ENCODE results near the gene DDTL.

The DDTL gene

DNA sequence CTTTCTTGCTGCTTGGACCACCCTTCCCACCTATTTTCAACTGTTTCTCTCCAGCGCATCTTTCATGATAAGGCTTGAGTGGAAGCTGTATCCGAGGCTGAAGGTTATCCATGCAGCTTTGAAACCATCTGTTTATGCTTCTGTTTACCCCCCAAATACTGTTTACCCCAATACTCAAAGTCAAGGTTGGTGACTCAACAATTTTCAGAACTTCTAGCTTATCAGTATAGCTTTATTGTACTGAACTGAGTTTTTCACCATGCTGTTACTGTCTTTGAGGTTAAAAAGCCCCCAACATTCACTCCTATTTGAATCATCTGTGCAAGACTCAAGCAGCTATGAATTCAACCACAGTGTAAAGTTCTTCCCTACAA lies 43.3 kb downstream of the DDTL start:
- Histone ChIP-seq H3F3A (ENCODE audit: control insufficient read depth, insufficient read depth) (no peaks in the 10 kb centered on the region; the same call in 1 of the 2 replicates), H3K27me3 (ENCODE audit: control insufficient read depth, low read length) (no peaks in the 10 kb centered on the region), H4K20me1 (ENCODE audit: control insufficient read depth, insufficient read depth, low read depth, low read length) (no peaks in the 10 kb centered on the region), H3K27ac (ENCODE audit: low read depth, low read length) (no peak overlapping the region), H3K4me1 (ENCODE audit: control insufficient read depth, low read length) (peaks cover 5% of the 10 kb centered on the region), H3K79me2 (ENCODE audit: control insufficient read depth, low read length) (peaks cover 37% of the 10 kb centered on the region), H3K9me2 (replicated peaks; ENCODE audit: control insufficient read depth, low read length) (no peaks in the 10 kb centered on the region), H3K4me2 (ENCODE audit: low read length) (no peak overlapping the region), H3K4me3 (ENCODE audit: low read length) (no peak overlapping the region), H3K9me3 (ENCODE audit: control insufficient read depth, insufficient read depth, low read length) (peaks cover 6% of the 10 kb centered on the region; the same call in 1 of the 2 replicates), H3K36me3 (ENCODE audit: control insufficient read depth, low read length) (no peaks in the 10 kb centered on the region; the same call in 1 of the 2 replicates)
- TF ChIP-seq, protein P1, sequence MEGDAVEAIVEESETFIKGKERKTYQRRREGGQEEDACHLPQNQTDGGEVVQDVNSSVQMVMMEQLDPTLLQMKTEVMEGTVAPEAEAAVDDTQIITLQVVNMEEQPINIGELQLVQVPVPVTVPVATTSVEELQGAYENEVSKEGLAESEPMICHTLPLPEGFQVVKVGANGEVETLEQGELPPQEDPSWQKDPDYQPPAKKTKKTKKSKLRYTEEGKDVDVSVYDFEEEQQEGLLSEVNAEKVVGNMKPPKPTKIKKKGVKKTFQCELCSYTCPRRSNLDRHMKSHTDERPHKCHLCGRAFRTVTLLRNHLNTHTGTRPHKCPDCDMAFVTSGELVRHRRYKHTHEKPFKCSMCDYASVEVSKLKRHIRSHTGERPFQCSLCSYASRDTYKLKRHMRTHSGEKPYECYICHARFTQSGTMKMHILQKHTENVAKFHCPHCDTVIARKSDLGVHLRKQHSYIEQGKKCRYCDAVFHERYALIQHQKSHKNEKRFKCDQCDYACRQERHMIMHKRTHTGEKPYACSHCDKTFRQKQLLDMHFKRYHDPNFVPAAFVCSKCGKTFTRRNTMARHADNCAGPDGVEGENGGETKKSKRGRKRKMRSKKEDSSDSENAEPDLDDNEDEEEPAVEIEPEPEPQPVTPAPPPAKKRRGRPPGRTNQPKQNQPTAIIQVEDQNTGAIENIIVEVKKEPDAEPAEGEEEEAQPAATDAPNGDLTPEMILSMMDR (IDR thresholded peaks at IDR 0.05; ENCODE audit: low read depth, low read length, poor library complexity, severe bottlenecking), result no peak
- TF ChIP-seq EZH2phosphoT487 (IDR thresholded peaks at IDR 0.05; ENCODE audit: borderline replicate concordance, low read length), result no peak

DNA sequence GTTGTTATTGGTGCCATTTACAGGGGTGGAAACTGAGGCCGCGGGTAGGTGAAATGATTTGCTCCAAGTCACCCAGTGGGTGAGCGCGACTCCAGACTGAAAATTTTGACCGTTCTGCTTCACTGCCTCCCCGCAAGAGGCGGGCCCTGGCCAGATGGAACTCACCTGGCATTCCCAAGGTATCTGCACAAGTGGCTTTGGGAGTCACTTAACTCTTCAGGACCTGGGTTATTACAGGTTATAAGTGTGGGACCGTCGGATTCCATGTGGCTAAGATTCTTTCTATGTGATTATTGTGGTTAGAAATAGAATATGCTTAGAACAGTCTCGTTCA lies 45.0 kb downstream of the DDTL start:
- H3K27ac ChIP-seq (ENCODE audit: low read depth, low read length), result no peak overlapping the region

DNA sequence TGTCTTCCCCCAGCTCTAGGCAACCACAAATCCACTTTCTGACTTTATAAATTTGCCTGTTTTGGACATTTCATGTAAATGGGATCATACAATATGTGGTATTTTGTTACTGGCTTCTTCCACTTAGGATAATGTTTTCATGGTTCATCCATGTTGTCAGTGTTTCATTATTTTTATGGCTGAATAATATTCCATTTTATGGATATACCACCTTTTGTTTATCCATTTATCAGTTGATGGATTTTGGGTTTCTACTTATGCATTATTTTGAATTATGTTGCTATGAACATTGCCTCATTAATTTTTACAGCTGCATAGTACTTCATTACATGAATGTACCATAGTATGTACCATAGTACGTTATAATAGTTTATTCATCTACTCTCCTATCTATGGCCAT lies 49.5 kb downstream of the DDTL start:
- no peak overlapping the region for H3K4me3 ChIP-seq (ENCODE audit: low read length)
- H3K4me1 ChIP-seq (ENCODE audit: control insufficient read depth, low read length), result peaks cover 5% of the 10 kb centered on the region
- no peaks in the 10 kb centered on the region for H3K27me3 ChIP-seq (ENCODE audit: control insufficient read depth, low read length)
- no peaks in the 10 kb centered on the region for H3K9me3 ChIP-seq (ENCODE audit: control insufficient read depth, insufficient read depth, low read length)
- no peaks in the 10 kb centered on the region for H3K9me2 ChIP-seq (replicated peaks; ENCODE audit: control insufficient read depth, low read length)
- no peak overlapping the region for H3K27ac ChIP-seq (ENCODE audit: low read depth, low read length)
- no peak overlapping the region for H3K4me2 ChIP-seq (ENCODE audit: low read length)
- peaks cover 89% of the 10 kb centered on the region for H3K79me2 ChIP-seq (ENCODE audit: control insufficient read depth, low read length)
- TF ChIP-seq EZH2phosphoT487 (IDR thresholded peaks at IDR 0.05; ENCODE audit: borderline replicate concordance, low read length), result no peak
- TF ChIP-seq, protein P1 (IDR thresholded peaks at IDR 0.05; ENCODE audit: low read depth, low read length, poor library complexity, severe bottlenecking), result no peak
- H3K36me3 ChIP-seq (ENCODE audit: control insufficient read depth, low read length), result peaks cover 9% of the 10 kb centered on the region
- peaks cover 5% of the 10 kb centered on the region; the same call in 1 of the 2 replicates for H3F3A ChIP-seq (ENCODE audit: control insufficient read depth, insufficient read depth)
- H4K20me1 ChIP-seq (ENCODE audit: control insufficient read depth, insufficient read depth, low read depth, low read length), result peaks cover 2% of the 10 kb centered on the region; the same call in 1 of the 2 replicates

More for the DNA sequence above, 45.0 kb downstream of the DDTL start:
- Histone ChIP-seq H3K4me3 (ENCODE audit: low read length) (peak overlapping the region; percentile 78), H3K9me2 (replicated peaks; ENCODE audit: control insufficient read depth, low read length) (no peaks in the 10 kb centered on the region), H3K36me3 (ENCODE audit: control insufficient read depth, low read length) (peaks cover 5% of the 10 kb centered on the region), H3K79me2 (ENCODE audit: control insufficient read depth, low read length) (peaks cover 54% of the 10 kb centered on the region), H3K4me1 (ENCODE audit: control insufficient read depth, low read length) (peaks cover 5% of the 10 kb centered on the region), H3K9me3 (ENCODE audit: control insufficient read depth, insufficient read depth, low read length) (peaks cover 6% of the 10 kb centered on the region; the same call in 1 of the 2 replicates), H3K27me3 (ENCODE audit: control insufficient read depth, low read length) (no peaks in the 10 kb centered on the region), H3F3A (ENCODE audit: control insufficient read depth, insufficient read depth) (no peaks in the 10 kb centered on the region; the same call in 1 of the 2 replicates), H4K20me1 (ENCODE audit: control insufficient read depth, insufficient read depth, low read depth, low read length) (0 out of 2 replicates have a peak, but pooled peaks cover 2% of the 10 kb centered on the region), H3K4me2 (ENCODE audit: low read length) (peak overlapping the region; percentile 70)
- TF ChIP-seq, protein P1 (IDR thresholded peaks at IDR 0.05; ENCODE audit: low read depth, low read length, poor library complexity, severe bottlenecking), result no peak
- TF ChIP-seq EZH2phosphoT487 (IDR thresholded peaks at IDR 0.05; ENCODE audit: borderline replicate concordance, low read length), result no peak
